EH (cell line): Measurements from ENCODE around the gene SNAP25.

Experiments used
- DNase-seq: peaks from one replicate; pipeline ENCODE4 v3.0.0-alpha.2; 2015; ENCODE audit warnings: low read depth

SNAP25 gene

DNA sequence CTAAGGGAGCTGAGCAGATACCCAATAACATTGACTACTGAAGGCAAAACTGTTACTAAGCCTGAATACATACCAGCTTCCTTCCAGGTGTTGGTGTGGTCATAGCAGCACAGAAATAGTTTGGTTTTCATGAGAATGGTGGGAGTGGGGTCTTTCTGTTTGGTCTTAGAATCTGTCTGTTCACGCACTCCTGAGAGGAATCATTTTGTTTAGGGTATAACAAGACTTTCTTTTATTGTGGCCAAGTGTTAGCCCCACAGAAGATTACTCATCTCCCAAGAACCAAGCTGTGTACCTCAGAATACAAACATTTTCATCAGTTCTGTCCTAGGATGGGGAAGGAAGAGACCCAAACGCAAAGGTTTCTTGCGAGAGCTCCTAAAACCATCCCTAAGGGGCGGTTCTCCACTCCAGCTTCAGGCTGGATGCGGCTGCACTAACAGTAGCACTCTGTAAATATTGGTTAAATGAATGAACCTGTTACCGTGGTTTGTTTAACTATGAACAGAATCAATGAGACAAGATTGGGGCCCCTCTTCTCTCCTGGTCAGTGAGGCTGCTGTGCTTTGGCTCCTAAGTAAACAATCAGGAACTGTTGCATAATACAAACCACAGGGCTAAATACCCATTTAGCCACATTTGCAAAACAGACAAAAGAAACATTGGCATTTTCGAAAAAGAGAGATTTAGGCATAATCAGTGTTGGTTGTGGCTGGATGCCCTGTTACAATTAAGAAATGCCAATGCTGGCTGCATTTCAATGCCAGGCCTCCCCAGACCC, 44.9 kb downstream of the SNAP25 start:
- DNase-seq = no peak

DNA sequence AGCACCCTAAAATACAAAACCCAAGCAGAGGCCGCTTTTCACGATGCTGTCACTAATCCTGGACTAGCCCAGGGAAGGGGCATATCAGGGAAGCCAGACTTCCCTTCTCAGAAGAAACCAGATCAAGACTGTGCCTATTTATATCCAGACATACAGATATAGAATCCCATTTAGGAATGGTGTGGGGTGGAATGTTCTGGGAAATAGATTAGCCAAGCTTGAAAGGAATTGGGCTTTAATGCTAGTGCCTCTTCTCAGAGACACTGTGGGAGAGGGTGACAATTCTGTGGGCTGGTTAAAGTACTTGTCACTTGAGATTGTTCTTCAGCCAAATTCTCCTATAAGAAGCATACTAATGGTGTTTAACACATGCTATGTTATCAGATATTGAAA, 45.5 kb downstream of the SNAP25 start:
- DNase-seq = no peak

DNA sequence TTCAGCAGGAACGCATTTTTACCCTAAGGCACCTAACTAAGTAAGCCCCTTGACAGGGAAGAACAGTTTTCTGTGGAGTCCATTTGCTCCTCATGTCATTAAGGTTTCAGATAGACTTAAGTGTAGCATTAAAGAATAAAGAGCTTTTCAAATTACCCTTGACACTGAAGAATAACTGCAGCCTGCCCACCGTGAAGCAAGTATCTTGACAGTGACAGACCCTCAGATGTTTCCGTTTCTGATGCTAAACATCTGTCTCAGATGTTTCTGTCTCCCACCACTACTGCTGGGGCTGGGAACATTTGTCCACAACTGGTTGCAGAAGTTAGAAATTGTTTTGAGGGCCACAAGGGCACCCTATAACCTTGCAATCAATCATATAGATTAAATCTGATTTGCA, 50.0 kb downstream of the SNAP25 start:
- DNase-seq = no peak

DNA sequence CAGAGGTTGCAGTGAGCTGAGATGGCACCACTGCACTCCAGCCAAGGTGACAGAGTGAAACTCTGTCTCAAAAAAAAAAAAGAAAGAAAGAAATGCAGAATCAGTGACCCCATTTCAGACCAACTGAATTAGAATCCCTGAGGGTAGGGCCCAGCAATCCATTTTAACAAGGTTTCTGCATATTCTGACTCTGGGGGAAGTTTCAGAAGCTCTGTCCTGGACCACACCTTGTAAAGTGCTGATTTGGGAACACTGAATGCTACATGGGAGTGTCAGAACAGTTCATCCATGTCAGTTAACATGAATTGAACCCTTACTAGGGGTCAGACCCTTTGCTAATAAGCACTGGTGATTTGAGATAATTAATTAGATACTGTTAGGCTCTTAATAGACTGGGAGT, 52.0 kb downstream of the SNAP25 start:
- no peak for DNase-seq

DNA sequence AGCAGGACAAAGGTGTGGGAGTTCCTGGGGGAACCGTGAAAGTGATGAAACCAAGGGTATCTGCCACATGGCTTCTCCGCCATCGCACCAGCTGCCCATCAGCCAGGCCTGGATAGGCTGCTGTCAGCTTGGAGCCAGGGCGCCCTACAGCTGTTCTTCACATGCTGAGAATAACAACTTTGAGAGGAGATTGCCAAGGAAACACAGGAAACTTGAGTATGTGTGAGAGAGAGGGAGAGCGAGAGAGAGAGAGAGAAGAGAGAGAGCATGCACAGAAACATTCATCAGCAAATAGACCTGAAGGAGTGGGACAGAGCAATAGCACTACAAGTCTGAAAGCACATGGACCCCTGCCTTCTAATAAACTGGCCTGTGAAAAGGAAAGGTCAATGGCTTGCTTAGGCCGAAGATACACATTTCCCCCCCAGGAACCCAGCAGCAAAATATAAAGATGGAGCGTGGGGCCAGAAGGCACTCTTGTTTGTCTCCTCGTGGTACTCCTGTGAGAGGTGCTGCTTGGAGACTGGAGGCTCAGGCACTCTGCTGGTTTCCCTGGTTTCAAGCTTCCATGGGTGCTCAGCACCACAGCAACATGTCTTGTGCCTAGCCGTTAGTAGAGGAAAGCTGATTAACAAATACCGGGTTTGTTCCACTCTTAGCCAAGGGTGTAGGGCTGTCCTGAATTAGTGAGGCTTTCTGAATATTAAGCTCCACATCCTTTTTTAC, 53.0 kb downstream of the SNAP25 start:
- peak; percentile 4 for DNase-seq

DNA sequence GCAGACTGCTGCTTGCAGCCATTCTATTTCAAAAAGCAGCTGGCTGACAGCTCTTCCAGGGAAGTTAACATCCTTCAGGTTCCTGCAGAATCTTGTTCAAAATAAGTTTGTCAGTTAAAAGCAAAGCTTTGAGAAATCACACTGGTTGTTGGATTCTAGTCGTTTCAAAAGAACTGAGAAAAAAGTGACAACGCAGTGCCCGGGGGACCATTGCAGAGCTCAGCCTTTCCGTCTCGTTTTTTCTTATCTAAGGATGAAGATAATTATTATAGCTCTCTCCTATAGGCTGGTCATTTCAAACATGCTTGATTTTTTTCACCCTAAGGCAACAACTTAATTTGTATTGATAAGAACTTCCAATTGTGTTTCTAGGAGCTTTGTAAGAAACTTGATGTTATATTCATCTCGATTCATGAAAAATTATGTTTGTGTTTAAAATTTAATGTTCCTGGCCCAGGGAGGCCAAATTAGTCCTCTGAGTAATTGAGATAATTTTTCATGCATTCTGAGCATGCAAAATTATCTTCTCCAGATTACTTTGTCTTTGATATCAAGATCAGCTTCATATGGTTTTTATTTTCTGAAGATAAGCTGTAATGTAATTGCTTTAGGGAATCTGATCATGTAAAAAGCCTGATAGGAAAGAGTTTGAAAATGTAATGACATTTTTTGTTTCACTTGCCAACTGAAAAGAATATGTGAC, 58.4 kb downstream of the SNAP25 start:
- no peak for DNase-seq

DNA sequence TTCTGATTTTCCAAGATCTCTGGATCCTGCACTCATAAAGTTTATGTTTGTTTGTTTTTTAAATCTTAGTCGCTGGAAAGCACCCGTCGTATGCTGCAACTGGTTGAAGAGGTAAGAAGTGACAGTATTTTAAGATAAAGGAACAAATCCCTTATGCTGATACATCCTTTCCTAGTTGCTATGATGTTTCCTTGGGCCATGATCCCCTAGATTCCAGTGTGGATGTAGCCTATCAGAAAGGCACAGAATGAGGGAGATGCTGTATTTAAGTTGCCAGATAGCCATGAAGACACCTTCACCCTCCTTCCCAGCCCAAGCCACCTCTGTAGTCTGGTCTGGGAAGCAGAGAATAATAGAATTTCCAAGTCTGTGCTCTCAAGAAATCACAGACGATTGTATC, 59.0 kb downstream of the SNAP25 start:
- no peak for DNase-seq

DNA sequence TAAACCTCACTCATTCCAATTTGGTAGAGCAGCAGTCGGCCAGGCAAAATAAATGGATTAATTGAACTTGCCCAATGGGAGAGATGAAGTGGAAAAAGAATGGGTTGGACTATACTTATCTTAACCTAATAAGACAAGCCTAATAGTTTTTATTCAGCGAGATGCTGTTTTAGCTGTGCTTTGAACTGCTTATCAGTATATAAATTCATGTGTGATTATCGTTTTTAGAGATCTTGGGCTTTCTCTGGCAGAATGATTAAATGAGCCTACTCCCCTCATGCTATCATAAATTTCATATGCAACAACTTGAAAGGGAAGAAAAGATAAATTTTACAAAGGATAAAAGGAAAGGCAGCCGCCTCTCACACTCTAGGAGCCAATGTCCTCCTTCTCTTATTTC, 59.8 kb downstream of the SNAP25 start:
- no peak for DNase-seq

DNA sequence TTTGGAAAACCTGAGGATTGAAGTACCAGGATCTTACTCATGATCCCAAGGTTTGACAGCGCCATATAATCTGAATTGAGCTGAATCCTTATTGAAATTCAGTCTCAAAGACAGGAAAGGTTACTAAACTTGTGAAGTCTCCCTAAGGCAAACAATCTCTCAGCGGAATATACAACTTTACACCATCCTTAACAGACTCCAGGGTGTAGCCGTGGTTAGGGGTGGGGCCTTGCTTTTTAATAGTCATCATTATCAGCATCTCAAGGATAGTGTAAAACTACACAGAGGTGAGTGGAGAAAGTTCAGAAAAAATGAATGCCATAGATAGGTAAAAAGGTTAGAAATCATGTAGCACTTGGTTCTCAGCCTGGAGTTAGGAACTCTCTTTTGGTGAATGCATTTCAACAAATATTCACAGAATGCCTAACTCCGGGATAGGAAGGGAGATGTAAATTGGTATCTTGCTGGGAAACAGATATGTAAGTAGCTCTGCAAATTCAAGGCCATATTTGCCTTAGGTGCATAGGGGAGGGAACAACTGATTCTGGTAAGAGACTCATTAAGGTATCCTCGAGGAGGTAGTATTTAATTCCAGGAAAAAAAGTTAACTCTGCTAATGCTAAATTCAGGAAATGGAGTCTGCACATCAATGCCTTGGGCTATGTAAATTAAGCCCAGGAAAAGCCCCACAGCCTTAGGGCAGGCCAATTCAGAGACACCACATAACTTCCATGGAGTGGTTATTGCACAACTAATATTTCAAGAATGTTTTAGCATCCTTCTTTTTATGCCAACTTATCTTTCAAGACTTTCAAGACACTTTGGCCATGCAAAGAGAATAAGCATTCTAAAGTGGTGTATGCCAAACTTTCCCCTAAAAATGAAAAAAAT, 61.6 kb downstream of the SNAP25 start:
- peak; percentile 70 for DNase-seq

DNA sequence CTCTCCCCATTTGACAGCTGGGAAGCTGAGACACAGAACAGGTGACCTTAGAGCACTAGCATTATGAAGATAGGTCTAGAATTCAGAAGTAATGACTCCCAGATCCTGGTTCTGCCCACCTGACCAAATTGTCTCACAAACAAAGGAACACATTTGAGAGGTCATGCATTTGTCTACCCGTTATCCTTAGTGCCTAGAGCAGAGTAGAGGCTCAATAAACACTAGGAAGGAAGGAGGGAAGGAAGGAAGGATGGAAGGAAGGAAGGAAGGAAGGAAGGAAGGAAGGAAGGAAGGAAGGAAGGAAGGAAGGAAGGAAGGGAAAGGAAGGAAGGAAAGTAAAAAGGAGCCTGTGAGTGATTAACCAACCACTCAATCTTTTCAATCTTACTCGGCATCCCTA, 63.3 kb downstream of the SNAP25 start:
- no peak for DNase-seq

DNA sequence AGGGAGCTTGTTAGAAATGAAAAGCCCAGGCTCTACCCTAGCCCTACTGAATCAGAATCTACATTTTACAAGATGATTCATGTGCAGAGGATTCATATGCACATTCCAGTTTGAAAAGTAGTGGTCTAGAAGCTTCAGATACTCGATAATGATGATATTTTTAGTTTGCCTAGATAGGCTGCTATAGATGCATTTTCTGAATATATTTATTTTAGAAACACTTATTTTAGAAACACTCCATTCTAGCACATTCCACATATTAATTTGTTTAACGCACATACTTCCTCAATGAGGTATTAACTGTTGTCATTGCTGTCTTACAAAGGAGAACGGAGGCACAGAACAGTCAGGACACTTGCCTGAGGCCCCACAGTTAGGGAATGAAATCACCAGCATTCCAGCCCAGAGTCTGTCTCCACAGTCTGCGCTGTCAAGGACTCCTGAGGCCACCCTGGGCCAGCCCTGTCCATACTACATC, 64.4 kb downstream of the SNAP25 start:
- DNase-seq = peak; percentile 95

DNA sequence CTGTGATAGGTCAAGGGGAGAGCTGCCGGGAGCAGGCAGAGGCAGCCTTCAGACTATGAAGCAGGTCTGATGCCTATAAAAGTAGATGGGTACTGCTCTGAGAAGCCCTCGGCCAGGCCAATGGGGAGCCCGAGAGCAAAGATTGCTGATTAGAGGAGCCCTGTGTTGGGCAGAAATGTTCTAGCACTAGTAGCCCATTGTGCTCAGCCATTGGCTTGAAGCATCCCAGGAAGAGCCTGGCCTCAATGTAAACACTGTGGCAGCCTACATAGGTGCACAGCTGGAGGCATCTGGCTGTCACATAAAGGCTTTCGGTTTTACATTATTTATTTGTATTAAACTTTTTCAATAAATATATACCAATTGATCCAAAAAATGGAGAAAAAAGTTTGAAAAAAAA, 67.7 kb downstream of the SNAP25 start:
- DNase-seq = no peak

DNA sequence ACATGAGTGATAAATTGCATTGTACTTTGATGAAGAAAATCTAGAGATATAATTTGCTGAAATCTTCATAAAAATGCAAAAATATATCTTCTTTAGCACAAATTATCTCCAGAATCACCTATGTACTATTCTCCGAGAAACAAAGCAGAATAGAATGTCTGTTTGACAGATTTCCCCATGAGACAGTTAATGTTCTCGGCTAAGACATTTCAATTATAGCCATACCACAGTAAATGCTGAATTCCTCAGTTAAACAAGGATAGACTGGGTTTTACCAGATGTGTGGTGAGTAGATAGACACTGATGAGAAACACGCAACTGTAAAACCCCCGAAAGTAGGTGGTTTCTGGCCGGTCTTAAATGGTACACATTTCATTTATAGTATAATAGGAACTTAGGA, 69.8 kb downstream of the SNAP25 start:
- DNase-seq = no peak

DNA sequence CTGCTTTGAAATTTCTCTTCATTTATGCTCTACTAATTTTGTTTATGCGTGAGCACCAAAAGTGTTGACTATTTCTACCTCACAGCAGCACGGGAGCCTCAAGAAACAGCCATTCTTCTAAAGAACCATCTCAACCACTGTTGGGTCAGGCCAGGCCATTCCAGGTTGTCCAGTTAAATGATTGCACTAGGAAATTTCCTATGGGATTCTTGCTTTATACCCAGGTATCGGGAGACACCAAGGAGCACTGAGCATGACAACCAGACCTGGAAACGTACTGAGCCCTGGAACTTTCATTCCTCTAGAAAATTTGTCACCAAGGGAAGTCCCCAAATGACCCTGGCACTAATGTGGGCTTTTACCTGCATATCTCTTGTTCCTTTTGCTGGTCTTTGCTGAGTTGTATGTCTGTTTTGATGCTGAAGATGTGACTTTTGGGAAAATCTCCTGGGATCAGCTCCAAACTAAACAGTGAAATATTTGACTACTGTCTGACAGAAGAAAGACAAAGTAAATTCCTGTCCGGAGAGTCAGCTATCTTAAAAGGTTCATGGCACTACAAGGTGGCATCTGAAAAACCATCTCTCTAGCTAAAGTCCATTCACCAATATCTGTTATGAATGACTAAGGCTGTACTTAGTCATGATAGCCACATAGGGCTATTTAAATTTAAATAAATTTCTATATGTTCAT, 70.5 kb downstream of the SNAP25 start:
- peak; percentile 34 for DNase-seq

DNA sequence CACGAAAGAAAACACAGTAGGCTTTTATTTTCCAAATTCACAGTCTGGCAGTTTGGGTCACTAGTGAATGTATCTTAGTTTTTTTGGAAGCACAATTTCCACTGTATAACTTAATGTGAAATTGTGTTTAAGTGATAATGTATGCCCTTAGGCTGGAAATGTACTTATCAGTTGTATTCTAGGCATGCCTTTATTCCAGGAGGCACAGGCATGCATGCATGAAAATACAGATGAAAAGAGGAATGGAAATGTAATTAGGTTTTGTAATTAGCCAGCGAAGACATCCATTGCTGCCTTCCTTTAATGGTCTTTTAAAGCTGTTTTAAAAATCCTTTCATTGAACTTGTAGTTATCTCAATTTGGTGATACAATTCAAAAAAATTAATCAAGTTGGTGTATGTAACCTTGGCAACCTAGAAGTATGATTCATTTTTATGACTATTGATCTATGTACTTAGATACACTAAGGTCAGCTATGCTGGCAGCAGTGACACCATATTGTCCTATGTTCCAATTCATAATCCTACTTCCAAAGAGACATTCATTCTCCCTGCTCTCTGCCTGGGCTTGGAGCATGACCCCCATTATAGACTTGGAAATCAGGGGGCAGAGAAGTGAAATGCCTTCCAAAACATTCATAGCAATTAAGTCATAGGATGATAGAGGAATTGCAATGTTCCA, 73.1 kb downstream of the SNAP25 start:
- no peak for DNase-seq

DNA sequence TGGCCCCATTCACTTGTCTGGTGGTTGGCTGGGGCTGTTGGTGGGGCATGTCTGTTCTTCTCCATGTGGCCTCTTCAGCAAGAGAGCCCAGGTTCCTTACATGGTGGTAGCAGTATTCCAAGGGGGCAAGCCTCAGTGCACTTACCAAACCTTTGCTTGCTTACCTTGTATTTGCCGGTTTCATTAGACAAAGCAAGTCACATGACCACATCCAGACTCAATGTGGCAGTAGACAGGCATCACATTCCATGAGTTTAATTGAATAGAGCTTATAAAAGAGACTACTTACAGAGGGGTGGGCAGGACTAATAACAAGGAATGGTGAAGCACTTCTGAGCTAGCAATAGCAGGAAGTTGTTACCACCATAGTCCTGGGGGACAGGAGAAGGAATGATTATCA, 78.6 kb downstream of the SNAP25 start:
- no peak for DNase-seq

DNA sequence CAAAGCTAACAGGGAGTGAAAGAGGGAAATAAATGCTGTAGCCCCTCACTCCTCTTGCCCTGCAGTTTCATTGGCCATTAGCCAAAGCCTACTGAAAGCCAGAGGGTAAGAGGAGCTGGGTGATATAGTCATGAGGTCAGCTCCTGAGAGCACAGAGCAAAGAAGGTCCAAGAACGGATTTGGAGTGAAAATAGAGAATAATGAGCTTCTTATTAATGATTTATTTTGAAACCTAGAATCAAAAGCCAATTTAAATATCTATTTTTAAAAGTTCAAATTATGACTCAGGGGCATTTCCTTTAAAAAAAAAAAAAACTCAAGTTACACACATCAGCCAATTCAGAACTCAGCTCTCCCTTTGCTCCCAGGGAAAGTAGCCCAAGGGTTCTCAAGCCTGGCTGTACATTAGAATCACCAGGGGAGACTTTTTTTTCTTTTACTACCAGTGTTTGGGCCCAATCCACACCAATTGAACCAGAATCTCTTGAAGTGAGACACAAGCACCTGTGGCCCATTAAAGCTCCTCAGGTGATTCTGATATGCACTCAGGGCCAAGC, 79.1 kb downstream of the SNAP25 start:
- DNase-seq = peak; percentile 59

DNA sequence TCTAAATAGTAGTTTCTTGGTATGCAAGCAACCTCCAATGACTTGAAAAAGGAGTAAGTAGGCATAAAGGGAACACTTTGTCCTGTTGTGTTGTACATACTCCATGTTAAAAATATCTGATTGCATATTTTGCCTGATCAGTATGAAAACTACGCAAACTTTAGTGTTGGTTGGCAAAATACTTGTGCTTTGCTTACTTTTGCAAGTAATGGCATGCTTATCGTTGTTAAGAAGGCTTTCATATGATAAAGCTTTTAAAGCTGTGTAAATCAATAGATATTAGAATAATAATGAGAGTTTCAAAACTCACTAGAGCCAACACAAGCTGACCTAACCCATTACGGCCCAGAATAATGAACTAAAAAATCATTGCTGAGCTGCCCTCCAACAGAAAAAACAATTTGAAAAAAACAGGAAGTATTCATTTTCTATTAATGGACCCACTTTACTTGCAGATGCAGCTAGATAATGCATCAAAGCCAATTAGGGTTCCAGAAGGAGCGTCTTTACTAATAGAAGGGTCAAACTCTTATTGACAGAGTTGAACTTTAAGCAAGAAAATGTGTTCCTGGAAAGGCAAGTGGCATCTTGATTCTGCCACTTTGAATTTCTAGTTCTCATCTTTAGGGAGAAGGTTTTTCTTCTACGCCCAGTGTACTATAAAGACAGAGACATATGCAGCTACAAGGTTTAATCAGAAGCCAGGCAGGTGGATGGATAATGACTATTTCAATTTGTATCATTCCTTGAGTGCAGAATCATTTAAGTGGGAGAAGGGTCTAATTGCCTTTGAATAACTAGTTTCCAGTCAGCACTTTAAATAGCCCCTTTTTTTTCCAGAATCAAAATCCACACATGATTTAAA, 82.2 kb downstream of the SNAP25 start:
- no peak for DNase-seq

DNA sequence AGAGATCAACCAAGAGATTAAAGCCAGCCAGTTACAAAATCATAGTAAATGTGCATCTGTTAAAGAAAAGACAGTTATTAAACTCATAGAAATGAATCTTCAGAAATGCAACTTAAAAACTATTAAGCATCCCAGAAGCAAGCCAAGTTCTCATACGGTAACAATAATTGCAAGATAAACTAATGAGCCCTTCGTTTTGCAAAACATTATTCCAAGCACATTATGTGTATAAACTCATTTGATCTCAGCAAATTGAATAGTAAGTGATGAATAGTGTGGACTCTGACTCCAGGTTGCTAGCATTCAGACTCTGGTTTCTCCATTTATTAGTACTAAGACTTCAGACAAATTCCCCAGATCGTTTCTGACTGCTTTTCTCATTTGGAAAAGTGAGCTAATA, 85.2 kb downstream of the SNAP25 start:
- DNase-seq = no peak
